Stimulated activated memory B cell treated with anti-CD40 and anti-IgM and Interleukin-4, amounts not matched to agents 10 μg/mL and 1 μg/mL and 100 μg/mL, for 72 hours (primary cell): ENCODE results near the gene PDZD2.

Experiments
- ATAC-seq: fragments of 150-1000 bp; cut with Tn5 transposase; 2 replicates; pipeline ENCODE4 v1.10.0; 2021
- H3K27ac Mint-ChIP-seq: one replicate; pipeline ENCODE4 v1.8.0; 2022; ENCODE audit warnings: mild to moderate bottlenecking, mixed read lengths
- H3K27me3 Mint-ChIP-seq: one replicate; pipeline ENCODE4 v1.8.0; 2022; ENCODE audit warnings: mixed read lengths
- H3K36me3 Mint-ChIP-seq: one replicate; pipeline ENCODE4 v1.8.0; 2022; ENCODE audit warnings: mixed read lengths
- H3K4me1 Mint-ChIP-seq: one replicate; pipeline ENCODE4 v1.8.0; 2022; ENCODE audit warnings: mixed read lengths
- H3K4me3 Mint-ChIP-seq: one replicate; pipeline ENCODE4 v1.8.0; 2022; ENCODE audit warnings: mild to moderate bottlenecking, moderate library complexity, mixed read lengths
- H3K9me3 Mint-ChIP-seq: one replicate; pipeline ENCODE4 v1.8.0; 2022; ENCODE audit warnings: mixed read lengths

Gene PDZD2

DNA sequence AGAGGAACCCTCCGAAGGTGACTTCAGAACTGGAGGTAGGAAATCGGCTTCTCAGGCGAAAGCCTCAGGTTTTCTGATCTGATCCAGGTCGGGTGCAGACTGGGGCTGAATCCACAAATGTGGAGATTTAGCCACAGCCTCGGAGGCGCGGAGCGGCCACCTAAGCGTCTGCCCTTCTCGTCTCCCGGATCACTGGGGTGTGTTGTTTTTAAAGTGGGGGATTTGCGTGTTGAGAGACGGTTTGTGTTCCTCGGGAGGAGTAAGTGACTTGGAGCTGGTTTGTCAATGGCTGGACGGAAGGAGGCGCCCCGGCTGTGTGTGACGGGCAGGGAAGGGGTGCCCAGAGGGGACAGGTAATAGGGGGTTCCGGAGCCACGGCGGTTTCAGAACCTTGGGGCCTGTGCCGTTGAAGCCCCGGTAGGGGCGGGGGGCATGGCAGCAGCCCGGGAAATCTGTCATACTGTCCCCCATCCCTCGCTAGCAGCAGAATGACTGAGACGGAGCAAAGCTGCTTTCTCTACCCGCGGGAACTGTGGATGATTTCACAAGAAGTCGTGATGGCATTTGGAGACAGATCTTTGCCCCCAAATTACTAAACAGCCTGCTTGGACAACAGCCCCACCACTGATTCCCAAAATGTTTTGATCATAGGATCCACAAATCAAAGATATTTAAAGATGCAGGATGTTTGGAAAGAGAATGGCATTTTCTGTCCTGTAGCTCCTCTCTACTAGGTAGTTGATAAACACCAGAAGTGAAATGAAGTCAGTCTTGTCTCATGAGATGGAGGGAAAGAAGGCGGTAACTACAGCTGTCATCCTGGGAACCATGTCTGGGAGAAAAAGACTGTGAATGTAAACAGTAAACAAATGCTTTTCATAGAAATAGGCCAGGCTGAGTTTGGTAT, 216.5 kb downstream of the PDZD2 start:
- H3K4me3 Mint-ChIP-seq = peak overlapping the region; percentile 22
- peaks cover 18% of the 10 kb centered on the region for H3K4me1 Mint-ChIP-seq
- peak; percentile 20 for ATAC-seq
- H3K27me3 Mint-ChIP-seq = peaks cover 43% of the 10 kb centered on the region
- H3K9me3 Mint-ChIP-seq = peaks cover 11% of the 10 kb centered on the region
- no peak overlapping the region for H3K27ac Mint-ChIP-seq
- no peaks in the 10 kb centered on the region for H3K36me3 Mint-ChIP-seq

DNA sequence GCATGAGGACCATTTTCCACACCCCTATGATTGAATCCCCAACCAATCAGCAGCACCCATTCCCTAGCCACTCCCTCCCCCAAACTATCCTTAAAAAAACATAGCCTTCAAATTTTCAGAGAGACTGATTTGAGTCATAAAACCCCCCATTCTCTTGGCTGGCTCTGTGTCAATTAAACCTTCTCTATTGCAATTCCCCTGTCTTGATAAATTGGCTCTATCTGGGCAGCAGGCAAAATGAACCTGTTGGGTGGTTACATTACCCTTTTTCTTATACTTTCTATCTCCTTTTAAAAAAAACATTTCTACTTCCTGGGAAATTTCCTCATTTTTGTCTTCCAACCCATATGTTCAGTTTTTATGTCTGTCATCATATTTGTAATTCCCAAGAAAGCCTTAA, 220.2 kb downstream of the PDZD2 start:
- Mint-ChIP-seq H3K27ac (no peak overlapping the region), H3K36me3 (no peaks in the 10 kb centered on the region), H3K4me3 (no peak overlapping the region), H3K27me3 (peaks cover 36% of the 10 kb centered on the region), H3K9me3 (peaks cover 16% of the 10 kb centered on the region), H3K4me1 (peaks cover 14% of the 10 kb centered on the region)
- ATAC-seq = no peak

DNA sequence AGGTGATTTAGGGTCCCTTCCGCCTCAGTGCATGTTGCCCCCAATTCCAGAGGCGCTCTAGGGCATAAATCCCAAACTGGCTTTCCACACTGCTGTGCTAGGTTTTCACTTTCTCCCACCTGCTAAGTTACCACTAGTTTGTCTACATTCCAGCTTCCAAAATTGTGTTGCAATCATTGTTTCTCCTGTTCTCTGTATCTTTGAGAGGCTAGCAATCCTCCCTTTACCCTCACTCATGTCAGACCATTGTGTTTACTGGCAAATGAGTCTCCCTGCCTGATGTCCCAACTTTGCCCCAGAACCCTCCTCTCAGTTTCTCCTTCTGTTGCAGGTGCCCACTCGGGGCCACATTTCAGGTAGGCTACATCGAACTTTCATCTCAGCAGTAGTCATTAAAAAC, 221.3 kb downstream of the PDZD2 start:
- no peaks in the 10 kb centered on the region for H3K36me3 Mint-ChIP-seq
- no peak overlapping the region for H3K4me3 Mint-ChIP-seq
- H3K27ac Mint-ChIP-seq = no peak overlapping the region
- H3K9me3 Mint-ChIP-seq = peaks cover 16% of the 10 kb centered on the region
- H3K4me1 Mint-ChIP-seq = peaks cover 2% of the 10 kb centered on the region
- peaks cover 24% of the 10 kb centered on the region for H3K27me3 Mint-ChIP-seq
- ATAC-seq = no peak

DNA sequence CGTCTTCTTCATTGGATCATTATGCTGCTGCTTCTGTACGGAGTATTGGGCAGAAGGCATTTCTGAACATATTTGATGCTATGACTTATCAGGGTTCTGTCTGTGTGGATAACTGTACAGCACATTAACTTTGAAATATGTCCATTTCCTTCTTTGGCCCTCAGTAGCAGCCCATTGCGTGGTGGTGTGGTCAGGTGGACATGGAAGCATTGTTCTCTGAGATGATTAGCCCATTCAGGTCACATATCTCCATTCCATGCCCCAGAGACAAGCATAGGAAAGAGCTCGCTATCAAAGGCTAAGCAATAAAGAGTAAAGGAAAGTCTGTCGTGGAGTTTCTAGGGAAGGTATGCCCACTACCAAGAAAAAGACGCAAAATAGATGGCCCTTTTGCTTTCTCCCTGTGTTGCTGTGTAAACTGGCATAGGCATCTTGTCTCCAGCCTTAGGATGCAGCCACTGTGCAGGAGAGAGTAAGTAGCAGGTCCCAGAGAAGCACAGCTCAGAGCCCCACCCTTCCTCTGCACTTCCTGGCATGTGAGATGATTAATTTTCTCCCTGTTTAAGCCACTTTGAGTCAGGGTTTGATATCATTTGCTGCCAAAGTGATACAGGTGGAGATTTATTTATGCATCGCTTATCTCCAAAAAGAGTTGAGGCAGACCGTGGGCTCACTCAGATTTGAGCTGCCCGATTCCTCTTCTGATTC, 221.9 kb downstream of the PDZD2 start:
- H3K4me1 Mint-ChIP-seq = no peaks in the 10 kb centered on the region
- H3K9me3 Mint-ChIP-seq = peaks cover 16% of the 10 kb centered on the region
- no peaks in the 10 kb centered on the region for H3K36me3 Mint-ChIP-seq
- no peak for ATAC-seq
- no peak overlapping the region for H3K4me3 Mint-ChIP-seq
- H3K27me3 Mint-ChIP-seq = peaks cover 19% of the 10 kb centered on the region
- no peak overlapping the region for H3K27ac Mint-ChIP-seq

DNA sequence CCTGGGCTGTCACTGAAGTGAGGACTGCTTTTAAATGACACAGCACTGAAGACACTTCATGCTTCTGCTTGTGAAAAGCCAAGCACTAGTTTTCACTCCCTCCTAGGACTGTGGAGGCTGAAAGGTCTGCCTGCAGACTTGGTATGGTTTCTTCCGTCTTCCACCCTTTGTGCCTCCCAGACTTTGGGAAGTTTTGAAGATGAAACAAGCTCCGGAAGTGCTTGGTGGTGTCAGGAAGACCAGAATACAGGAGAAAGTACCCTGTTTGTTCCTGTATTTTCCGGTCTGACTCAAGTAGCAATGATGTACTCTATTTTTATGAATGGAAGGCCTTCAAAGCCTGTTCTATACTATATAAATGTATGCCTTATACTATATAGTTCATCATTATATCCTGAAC, 222.7 kb downstream of the PDZD2 start:
- H3K4me1 Mint-ChIP-seq = no peaks in the 10 kb centered on the region
- H3K9me3 Mint-ChIP-seq = peaks cover 16% of the 10 kb centered on the region
- H3K27me3 Mint-ChIP-seq = peaks cover 19% of the 10 kb centered on the region
- H3K27ac Mint-ChIP-seq = no peak overlapping the region
- no peak for ATAC-seq
- H3K4me3 Mint-ChIP-seq = no peak overlapping the region
- no peaks in the 10 kb centered on the region for H3K36me3 Mint-ChIP-seq

DNA sequence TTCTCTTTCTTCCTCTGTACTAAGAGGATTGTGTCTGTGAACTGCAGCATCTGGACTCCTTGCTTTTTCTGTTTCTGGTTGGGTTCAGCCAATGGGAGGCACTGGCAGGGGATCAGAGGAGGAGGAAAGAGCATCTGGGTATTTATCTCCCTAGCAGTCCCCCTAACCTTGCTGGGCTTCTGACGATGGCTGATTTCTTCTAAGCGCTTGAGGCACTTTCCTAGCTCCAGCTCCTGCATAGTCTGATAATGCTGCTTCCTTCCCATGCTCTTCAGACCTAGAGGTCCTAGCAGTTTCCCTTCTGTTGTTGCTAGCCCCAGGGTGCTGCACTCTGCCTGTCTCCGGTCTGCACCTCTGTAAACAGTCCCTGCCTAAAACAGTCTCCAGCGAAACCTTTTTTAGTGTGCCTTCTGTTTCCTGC, 225.1 kb downstream of the PDZD2 start:
- H3K36me3 Mint-ChIP-seq = no peaks in the 10 kb centered on the region
- H3K27ac Mint-ChIP-seq = no peak overlapping the region
- H3K4me1 Mint-ChIP-seq = no peaks in the 10 kb centered on the region
- no peak overlapping the region for H3K4me3 Mint-ChIP-seq
- peaks cover 13% of the 10 kb centered on the region for H3K9me3 Mint-ChIP-seq
- ATAC-seq = no peak
- H3K27me3 Mint-ChIP-seq = peaks cover 23% of the 10 kb centered on the region

DNA sequence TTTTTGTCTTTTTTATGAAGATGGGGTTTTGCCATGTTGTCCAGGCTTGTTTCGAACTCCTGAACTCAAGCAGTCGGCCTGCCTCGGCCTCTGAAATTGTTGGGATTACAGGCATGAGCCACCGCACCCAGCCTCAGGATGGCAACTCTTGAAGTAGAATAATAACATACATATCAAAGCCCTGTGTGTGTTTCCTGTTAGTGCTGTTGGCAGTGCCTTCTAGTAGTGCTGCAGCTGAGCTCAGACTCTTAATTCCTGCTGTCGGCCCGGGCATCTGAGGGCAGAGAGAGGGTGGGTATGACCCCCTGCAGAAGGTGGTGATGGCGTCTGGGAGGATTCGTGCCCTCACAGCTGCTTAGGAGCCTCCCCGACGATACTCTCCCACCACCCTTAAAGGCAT, 227.2 kb downstream of the PDZD2 start:
- Mint-ChIP-seq H3K36me3 (no peaks in the 10 kb centered on the region), H3K27me3 (peaks cover 29% of the 10 kb centered on the region), H3K4me3 (no peak overlapping the region), H3K4me1 (no peaks in the 10 kb centered on the region), H3K27ac (no peak overlapping the region), H3K9me3 (no peaks in the 10 kb centered on the region)
- no peak for ATAC-seq

DNA sequence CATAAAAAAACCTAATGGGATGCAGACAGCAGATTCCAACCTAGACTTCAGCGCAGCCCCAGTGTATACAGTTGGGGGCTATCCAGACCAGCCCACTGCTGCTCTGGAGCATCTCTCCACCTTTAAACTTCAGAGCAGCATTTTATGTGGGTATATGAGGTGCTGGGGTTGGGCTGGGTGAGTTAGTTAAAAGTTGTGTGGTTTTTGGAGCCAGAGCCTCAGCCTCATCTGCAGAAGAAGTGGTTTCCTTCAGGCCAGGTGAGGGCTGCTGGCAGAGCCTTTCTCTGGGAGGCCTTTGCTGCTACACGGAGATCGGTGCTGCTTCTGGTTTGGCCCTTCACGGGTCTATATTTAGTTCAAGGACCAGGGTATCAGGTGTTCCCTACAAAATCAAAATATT, 228.3 kb downstream of the PDZD2 start:
- no peaks in the 10 kb centered on the region for H3K9me3 Mint-ChIP-seq
- no peaks in the 10 kb centered on the region for H3K4me1 Mint-ChIP-seq
- H3K4me3 Mint-ChIP-seq = no peak overlapping the region
- no peak for ATAC-seq
- peaks cover 29% of the 10 kb centered on the region for H3K27me3 Mint-ChIP-seq
- H3K27ac Mint-ChIP-seq = no peak overlapping the region
- no peaks in the 10 kb centered on the region for H3K36me3 Mint-ChIP-seq

DNA sequence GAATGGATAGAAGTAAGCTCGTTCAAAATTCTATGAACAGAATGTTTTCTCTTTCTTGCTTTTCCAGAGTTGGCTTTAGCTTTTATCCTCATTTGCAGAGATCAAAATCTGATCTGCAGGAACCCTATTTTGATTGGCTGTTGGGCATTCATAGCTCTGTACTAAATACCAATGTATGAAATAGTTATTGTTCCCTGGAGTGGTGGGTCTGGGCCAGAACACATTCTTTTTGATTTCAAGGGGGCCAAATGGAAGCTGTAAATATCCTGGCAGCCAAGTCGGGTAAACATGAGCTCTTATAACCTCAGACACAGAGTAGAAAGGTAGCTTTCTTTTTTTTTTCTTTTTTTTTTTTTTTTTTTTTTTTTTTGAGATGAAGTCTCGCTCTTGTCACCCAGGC, 241.5 kb downstream of the PDZD2 start:
- Mint-ChIP-seq H3K4me1 (no peaks in the 10 kb centered on the region), H3K27ac (no peak overlapping the region), H3K4me3 (no peak overlapping the region), H3K36me3 (no peaks in the 10 kb centered on the region), H3K9me3 (no peaks in the 10 kb centered on the region), H3K27me3 (no peaks in the 10 kb centered on the region)
- ATAC-seq = no peak

DNA sequence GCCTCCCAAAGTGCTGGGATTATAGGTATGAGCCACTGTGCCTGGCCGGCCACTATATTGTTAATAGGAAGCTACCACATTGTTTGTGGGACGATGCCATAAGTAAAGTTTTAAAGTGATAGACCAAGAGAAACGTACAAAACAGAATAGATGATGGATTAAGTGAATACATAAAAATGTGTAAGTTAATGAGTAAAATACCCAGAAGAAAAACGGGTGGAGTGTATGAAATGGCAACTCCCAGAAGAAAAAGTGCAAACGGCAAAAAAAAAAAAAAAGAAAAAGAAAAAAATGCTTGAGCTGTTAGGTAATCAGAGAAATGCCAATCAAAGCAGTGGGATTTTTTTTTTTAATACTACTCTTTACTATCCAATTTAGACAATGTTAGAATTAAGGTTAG, 246.0 kb downstream of the PDZD2 start:
- Mint-ChIP-seq H3K36me3 (no peaks in the 10 kb centered on the region), H3K27me3 (no peaks in the 10 kb centered on the region), H3K27ac (no peak overlapping the region), H3K4me3 (no peak overlapping the region), H3K4me1 (no peaks in the 10 kb centered on the region), H3K9me3 (no peaks in the 10 kb centered on the region)
- ATAC-seq = no peak

DNA sequence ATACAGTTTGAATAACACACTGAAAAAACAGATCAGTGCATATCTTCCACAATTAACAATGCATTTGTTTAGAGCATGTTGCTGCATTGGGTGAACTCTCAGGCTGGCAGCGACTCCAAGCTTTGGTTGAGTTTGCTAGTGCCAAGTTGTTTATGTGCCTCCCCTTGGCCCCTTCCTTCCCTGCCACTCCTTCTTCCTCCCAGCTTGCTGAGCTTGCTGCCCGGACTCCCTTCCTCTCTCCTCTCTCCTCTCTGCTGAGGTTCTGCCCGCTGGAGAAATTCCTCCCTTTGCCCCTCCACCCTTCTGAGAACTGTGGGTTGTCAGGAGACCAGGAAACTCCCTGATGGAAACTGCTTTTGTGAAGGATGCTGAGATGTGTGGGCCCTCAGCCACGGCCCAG, 247.3 kb downstream of the PDZD2 start:
- H3K9me3 Mint-ChIP-seq = no peaks in the 10 kb centered on the region
- no peaks in the 10 kb centered on the region for H3K4me1 Mint-ChIP-seq
- no peak for ATAC-seq
- no peak overlapping the region for H3K27ac Mint-ChIP-seq
- H3K27me3 Mint-ChIP-seq = no peaks in the 10 kb centered on the region
- H3K4me3 Mint-ChIP-seq = no peak overlapping the region
- H3K36me3 Mint-ChIP-seq = no peaks in the 10 kb centered on the region

DNA sequence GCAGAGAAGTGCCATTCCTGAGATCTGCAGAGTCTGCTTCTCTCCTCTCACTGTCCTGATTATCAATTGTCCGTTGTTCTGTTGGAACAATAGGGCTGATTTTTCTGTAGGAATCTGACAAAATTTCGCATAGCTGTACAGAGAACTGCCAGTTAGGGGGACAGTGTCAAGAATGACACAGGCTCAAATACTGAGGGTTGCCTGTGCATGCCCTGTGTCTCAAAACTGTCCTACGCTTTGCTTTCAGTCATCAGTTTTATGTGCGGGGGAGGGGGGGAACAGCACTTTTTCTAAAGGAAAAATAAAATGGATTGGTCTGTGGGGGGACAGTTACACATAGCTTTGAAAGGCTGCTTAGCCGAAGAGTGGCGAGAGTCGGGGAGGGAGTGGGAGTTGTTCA, 248.6 kb downstream of the PDZD2 start:
- ATAC-seq = no peak
- H3K36me3 Mint-ChIP-seq = no peaks in the 10 kb centered on the region
- no peak overlapping the region for H3K4me3 Mint-ChIP-seq
- no peaks in the 10 kb centered on the region for H3K4me1 Mint-ChIP-seq
- no peaks in the 10 kb centered on the region for H3K27me3 Mint-ChIP-seq
- H3K27ac Mint-ChIP-seq = no peak overlapping the region
- H3K9me3 Mint-ChIP-seq = no peaks in the 10 kb centered on the region

DNA sequence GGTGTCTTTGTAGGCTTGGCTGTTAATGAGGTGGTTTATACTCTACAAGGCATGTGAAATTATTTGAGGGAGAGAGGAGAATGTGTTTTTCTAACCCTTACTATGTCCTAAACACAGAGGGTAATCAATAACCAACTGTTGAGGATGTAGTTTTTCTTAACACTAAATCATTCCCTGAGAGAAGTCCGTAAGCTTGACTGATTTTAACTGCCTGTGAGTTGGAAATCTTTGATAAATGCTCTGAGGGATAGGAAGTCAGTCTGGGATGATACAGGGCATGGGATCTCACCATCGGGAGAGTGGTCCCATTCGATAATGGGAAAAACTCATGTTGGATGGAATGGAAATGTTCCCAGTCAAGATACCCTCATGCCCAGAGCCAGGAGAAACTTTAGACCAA, 249.6 kb downstream of the PDZD2 start:
- no peak for ATAC-seq
- Mint-ChIP-seq H3K27me3 (no peaks in the 10 kb centered on the region), H3K9me3 (no peaks in the 10 kb centered on the region), H3K27ac (no peak overlapping the region), H3K36me3 (no peaks in the 10 kb centered on the region), H3K4me1 (no peaks in the 10 kb centered on the region), H3K4me3 (no peak overlapping the region)

DNA sequence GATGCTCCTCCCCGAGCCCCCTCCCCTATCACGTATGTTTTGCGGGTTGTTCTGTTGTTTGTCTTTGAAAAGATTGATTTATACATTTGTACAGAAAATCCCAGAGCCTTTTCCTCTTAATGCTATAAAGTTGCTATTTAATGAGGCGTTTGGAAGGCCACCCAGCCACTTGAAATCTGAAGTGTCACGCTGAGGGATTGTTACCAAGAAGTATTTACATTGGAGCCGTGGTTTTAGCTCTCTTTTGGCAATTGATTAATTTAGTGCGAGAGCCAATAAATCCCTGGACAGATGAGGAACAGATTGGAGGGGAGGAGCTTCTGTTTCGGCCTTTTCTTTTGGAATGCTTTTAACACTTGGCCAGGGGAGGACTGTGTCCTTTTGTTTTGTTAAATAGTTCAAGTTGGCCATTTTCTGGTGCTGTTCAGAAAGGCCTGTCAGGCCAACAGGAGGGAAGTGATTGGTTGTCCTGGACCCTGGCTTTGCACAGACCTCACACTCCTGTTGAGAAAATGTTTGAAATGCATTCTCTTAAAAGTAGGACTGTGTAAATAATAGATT, 250.2 kb downstream of the PDZD2 start:
- Mint-ChIP-seq H3K36me3 (no peaks in the 10 kb centered on the region), H3K9me3 (no peaks in the 10 kb centered on the region), H3K27me3 (no peaks in the 10 kb centered on the region), H3K4me1 (no peaks in the 10 kb centered on the region), H3K27ac (no peak overlapping the region), H3K4me3 (no peak overlapping the region)
- ATAC-seq = no peak

DNA sequence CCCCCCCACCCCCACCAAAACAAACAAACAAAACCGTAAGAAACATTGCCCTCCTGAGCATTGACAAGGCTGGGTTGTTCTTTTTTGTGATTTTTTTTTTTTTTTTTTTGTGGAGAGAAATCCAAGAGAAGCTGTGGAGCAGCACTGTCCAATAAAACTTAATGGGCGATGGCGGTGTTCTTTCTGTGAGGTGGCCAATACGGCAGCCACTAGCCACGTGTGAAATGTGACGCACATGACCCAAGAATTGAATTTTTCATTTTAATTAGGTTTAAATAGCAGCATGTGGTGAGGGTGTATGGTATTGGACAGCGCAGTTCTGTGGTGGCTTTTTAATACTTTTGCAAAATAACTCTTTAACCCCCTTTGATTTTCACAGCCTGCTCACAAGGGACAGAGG, 251.1 kb downstream of the PDZD2 start:
- H3K27ac Mint-ChIP-seq = no peak overlapping the region
- H3K27me3 Mint-ChIP-seq = no peaks in the 10 kb centered on the region
- H3K36me3 Mint-ChIP-seq = no peaks in the 10 kb centered on the region
- H3K4me3 Mint-ChIP-seq = no peak overlapping the region
- ATAC-seq = no peak
- no peaks in the 10 kb centered on the region for H3K9me3 Mint-ChIP-seq
- H3K4me1 Mint-ChIP-seq = no peaks in the 10 kb centered on the region

DNA sequence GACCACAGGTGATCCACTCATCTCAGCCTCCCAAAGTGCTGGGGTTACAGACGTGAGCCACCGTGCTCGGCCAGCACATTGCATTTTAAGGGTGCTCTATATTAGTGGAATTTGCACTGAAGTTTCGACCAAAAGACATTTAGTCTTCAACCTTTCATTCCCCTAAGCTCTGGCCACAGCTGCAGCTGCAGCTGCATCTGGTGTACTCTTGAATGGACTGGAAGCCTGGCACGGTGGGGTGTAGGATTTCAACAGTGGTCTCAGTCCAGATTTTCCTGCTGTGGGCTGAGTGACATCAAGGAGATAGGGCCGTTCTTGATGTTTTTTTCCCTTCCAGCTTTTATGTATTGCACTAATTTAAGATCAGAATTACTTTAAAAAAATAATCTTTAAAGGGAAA, 255.2 kb downstream of the PDZD2 start:
- no peaks in the 10 kb centered on the region for H3K4me1 Mint-ChIP-seq
- H3K4me3 Mint-ChIP-seq = no peak overlapping the region
- no peak for ATAC-seq
- no peaks in the 10 kb centered on the region for H3K27me3 Mint-ChIP-seq
- no peak overlapping the region for H3K27ac Mint-ChIP-seq
- H3K9me3 Mint-ChIP-seq = no peaks in the 10 kb centered on the region
- H3K36me3 Mint-ChIP-seq = no peaks in the 10 kb centered on the region
